Mesenchymal stem cell (in vitro differentiated cells and primary cell): Measurements from ENCODE around the gene MED13L.

ENCODE experiments used
- DNase-seq: peaks from one replicate; pipeline ENCODE4 v3.0.0-alpha.2; 2013
- H2AFZ ChIP-seq: one replicate; pipeline ENCODE4 v1.6.1; 2013; ENCODE audit warnings: low read depth, mild to moderate bottlenecking, control low read depth, inconsistent platforms, low read length, moderate library complexity
- H2AK5ac ChIP-seq: 2 replicates; pipeline ENCODE4 v1.6.1; 2013; ENCODE audit warnings: low read length, moderate library complexity, mild to moderate bottlenecking, inconsistent platforms; ENCODE audit not compliant: severe bottlenecking
- H2BK120ac ChIP-seq: one replicate; pipeline ENCODE4 v1.6.1; 2013; ENCODE audit warnings: low read depth, mild to moderate bottlenecking, inconsistent platforms, low read length, moderate library complexity
- H2BK12ac ChIP-seq, 2 experiments: one replicate each; pipeline ENCODE4 v1.6.1; 2013; ENCODE audit warnings: inconsistent platforms in 2 of 2, low read length in 2 of 2, mild to moderate bottlenecking in 2 of 2, moderate library complexity in 2 of 2, control low read depth in 1 of 2
- H2BK15ac ChIP-seq: one replicate; pipeline ENCODE4 v1.6.1; 2013; ENCODE audit warnings: mild to moderate bottlenecking, low read depth, inconsistent platforms; ENCODE audit not compliant: poor library complexity, severe bottlenecking
- H2BK5ac ChIP-seq: 2 replicates; pipeline ENCODE4 v1.6.1; 2013; ENCODE audit warnings: low read depth, mild to moderate bottlenecking, low read length, control low read depth, inconsistent platforms; ENCODE audit not compliant: poor library complexity, severe bottlenecking
- H3K14ac ChIP-seq, 2 experiments: one replicate each; pipeline ENCODE4 v1.6.1; 2013; ENCODE audit warnings: inconsistent platforms in 2 of 2, low read length in 2 of 2, control low read depth in 1 of 2, mild to moderate bottlenecking in 1 of 2, moderate library complexity in 1 of 2
- H3K18ac ChIP-seq, 2 experiments: one replicate each; pipeline ENCODE4 v1.6.1; 2013; ENCODE audit warnings: inconsistent platforms in 2 of 2, low read length in 2 of 2, control low read depth in 1 of 2, low read depth in 1 of 2, mild to moderate bottlenecking in 1 of 2
- H3K23ac ChIP-seq, 2 experiments: one replicate each; pipeline ENCODE4 v1.6.1; 2013; ENCODE audit warnings: inconsistent platforms in 2 of 2, low read length in 2 of 2, mild to moderate bottlenecking in 2 of 2, moderate library complexity in 2 of 2, control low read depth in 1 of 2
- H3K27ac ChIP-seq: 2 replicates; pipeline ENCODE4 v1.5.1; 2013; ENCODE audit warnings: mild to moderate bottlenecking, moderate library complexity, low read length, control low read depth, inconsistent platforms; ENCODE audit not compliant: poor library complexity, severe bottlenecking
- H3K27me3 ChIP-seq, 2 experiments: 2 replicates each; pipeline versions ENCODE4 v1.6.1 to v1.7.0; 2013; ENCODE audit warnings: low read length in 2 of 2, mild to moderate bottlenecking in 2 of 2, moderate library complexity in 2 of 2, control low read depth in 1 of 2, inconsistent platforms in 1 of 2; ENCODE audit not compliant: control insufficient read depth in 1 of 2, insufficient read depth in 1 of 2
- H3K36me3 ChIP-seq, 2 experiments: 2 replicates each; pipeline versions ENCODE4 v1.6.1 to v1.7.0; 2013; ENCODE audit warnings: low read length in 2 of 2, control low read depth in 1 of 2, inconsistent platforms in 1 of 2, low read depth in 1 of 2, mild to moderate bottlenecking in 1 of 2; ENCODE audit not compliant: insufficient read depth in 2 of 2, control insufficient read depth in 1 of 2
- H3K4ac ChIP-seq, 2 experiments: one replicate each; pipeline ENCODE4 v1.6.1; 2013; ENCODE audit warnings: inconsistent platforms in 2 of 2, low read length in 2 of 2, mild to moderate bottlenecking in 2 of 2, moderate library complexity in 2 of 2, control low read depth in 1 of 2, low read depth in 1 of 2
- H3K4me1 ChIP-seq: 2 replicates; pipeline ENCODE4 v1.6.1; 2013; ENCODE audit warnings: low read depth, low read length, control low read depth; ENCODE audit not compliant: control insufficient read depth, insufficient read depth
- H3K4me2 ChIP-seq: 2 replicates; pipeline ENCODE4 v1.6.1; 2013; ENCODE audit warnings: low read length, mild to moderate bottlenecking, inconsistent platforms; ENCODE audit not compliant: poor library complexity, severe bottlenecking
- H3K4me3 ChIP-seq, 2 experiments: 2 replicates each; pipeline versions ENCODE4 v1.5.1 to v1.7.0; 2013; ENCODE audit warnings: low read length in 2 of 2, mild to moderate bottlenecking in 2 of 2, control low read depth in 1 of 2, low read depth in 1 of 2; ENCODE audit not compliant: insufficient read depth in 1 of 2
- H3K79me1 ChIP-seq: replicated peaks from 2 replicates; pipeline ENCODE4 v1.6.1; 2013; ENCODE audit warnings: mild to moderate bottlenecking, control low read depth, low read length, inconsistent platforms; ENCODE audit not compliant: poor library complexity, severe bottlenecking
- H3K9ac ChIP-seq: 2 replicates; pipeline ENCODE4 v1.7.0; 2013; ENCODE audit warnings: mild to moderate bottlenecking, low read length, moderate library complexity
- H3K9me3 ChIP-seq: 2 replicates; pipeline ENCODE4 v1.7.0; 2013; ENCODE audit warnings: mild to moderate bottlenecking, low read length; ENCODE audit not compliant: control insufficient read depth
- H4K8ac ChIP-seq: one replicate; pipeline ENCODE4 v1.6.1; 2013; ENCODE audit warnings: inconsistent platforms, mild to moderate bottlenecking, low read length, moderate library complexity
- H4K91ac ChIP-seq: one replicate; pipeline ENCODE4 v1.6.1; 2013; ENCODE audit warnings: mild to moderate bottlenecking, low read length, inconsistent platforms
- WGBS: methylation state at CpG from one replicate; pipeline ENCODE4 v1.1.7; 2013; ENCODE audit warnings: mixed read lengths; 5-methylcytosine and 5-hydroxymethylcytosine counted together

Gene MED13L

DNA sequence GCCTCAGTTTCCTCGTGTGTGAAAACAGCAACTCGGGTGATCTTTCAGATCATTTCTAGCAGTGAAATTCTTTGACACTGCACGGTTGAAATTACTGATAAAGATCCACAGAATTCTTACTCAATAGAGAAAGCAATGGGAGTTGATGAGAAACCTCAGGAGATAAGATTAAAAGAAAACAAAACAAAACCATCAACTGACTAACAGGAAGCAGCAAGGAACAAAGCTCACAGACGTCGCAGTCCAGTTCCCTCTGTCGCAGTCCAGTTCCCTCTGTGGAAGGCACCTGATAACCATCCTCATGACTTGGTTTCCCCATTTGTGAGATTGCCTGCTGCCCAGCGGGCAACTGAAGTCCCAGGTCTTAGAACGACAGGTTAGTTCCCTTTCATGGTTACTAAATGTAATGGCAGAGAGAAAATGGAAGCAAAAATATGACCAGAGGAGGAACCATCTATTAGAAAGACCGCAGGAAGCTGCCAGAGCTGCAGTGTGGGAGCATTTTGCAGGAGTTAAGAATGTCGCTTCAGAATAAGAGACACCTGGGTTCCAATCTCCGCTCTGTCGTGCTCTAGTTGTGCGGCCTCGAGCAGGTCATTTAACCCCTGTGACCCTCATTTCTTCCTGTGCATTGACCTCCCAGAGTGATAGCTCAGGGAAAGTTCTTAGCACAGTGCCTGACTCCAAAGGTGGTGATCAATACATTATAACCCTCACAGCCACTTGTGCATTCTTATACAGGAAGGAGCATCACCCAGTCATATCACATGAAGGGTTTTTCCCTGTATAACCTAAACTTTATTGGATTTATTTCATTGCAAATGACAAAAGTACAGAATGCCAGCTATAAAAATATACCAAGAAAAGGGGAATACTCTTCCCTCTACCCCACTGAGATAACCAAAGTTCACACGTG, 5.1 kb upstream of the MED13L start:
- H2AK5ac ChIP-seq = no peak overlapping the region
- H3K27ac ChIP-seq = no peak overlapping the region
- no peak for DNase-seq
- H3K4me1 ChIP-seq = peaks cover 10% of the 10 kb centered on the region
- H3K14ac ChIP-seq = peak overlapping the region in 1 of 2 experiments; percentile 57
- no peak overlapping the region for H3K23ac ChIP-seq
- H3K4ac ChIP-seq = peak overlapping the region in 1 of 2 experiments; percentile 22
- H2AFZ ChIP-seq = no peak overlapping the region
- no peaks in the 10 kb centered on the region for H3K79me1 ChIP-seq
- no peaks in the 10 kb centered on the region for H3K27me3 ChIP-seq
- no peaks in the 10 kb centered on the region for H3K36me3 ChIP-seq
- no peak overlapping the region for H3K9ac ChIP-seq
- no peak overlapping the region for H2BK15ac ChIP-seq
- no peak overlapping the region for H3K4me3 ChIP-seq
- H3K9me3 ChIP-seq = no peaks in the 10 kb centered on the region
- peak overlapping the region; percentile 23 to 67 for H3K18ac ChIP-seq
- no peak overlapping the region for H2BK120ac ChIP-seq
- 61% methylated on average over 14 of the region's 15 CpGs for WGBS
- peak overlapping the region; percentile 8 for H3K4me2 ChIP-seq
- H2BK12ac ChIP-seq = no peak overlapping the region
- H4K8ac ChIP-seq = peak overlapping the region; percentile 33
- H2BK5ac ChIP-seq = no peak overlapping the region
- peak overlapping the region; percentile 9 for H4K91ac ChIP-seq

DNA sequence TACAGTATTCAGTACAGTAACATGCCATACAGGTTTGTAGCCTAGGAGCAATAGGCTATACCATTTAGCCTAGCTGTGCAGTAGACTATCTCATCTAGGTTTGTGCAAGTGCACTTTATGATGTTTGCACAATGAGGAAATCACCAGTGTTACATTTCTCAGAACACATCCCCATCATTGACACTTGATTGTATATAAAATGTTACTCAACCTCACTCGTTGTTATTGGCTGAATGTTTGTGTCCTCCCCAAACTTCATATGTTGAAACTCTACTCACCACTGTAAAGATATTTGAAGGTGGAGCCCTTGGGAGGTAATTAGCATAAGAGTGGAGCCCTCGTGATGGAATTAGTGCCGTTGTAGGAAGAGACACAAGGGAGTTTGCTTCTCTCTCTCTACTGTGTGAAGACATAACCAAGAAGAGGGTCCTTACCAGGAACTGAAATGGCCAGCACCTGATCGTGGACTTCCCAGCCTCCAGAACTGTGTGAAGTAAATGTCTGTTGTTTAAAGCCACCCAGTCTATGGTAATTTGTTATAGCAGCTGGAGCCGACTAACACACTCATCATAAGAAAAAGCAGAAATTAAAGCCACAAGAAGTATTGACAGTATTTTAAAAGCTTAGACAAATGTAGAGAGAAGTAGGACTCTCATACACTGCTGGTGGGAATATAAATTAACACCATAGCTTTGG, 3.2 kb upstream of the MED13L start:
- Histone ChIP-seq H3K4me1 (peaks cover 10% of the 10 kb centered on the region), H2BK12ac (no peak overlapping the region), H3K9ac (no peak overlapping the region), H3K79me1 (no peaks in the 10 kb centered on the region), H3K27me3 (no peaks in the 10 kb centered on the region), H3K23ac (no peak overlapping the region), H3K18ac (no peak overlapping the region), H3K4ac (no peak overlapping the region), H2BK5ac (no peak overlapping the region), H2BK15ac (no peak overlapping the region), H2AK5ac (no peak overlapping the region), H4K91ac (no peak overlapping the region), H2AFZ (no peak overlapping the region), H3K9me3 (no peaks in the 10 kb centered on the region), H3K27ac (no peak overlapping the region), H2BK120ac (no peak overlapping the region), H3K4me2 (no peak overlapping the region), H3K14ac (no peak overlapping the region), H3K36me3 (no peaks in the 10 kb centered on the region), H3K4me3 (no peak overlapping the region), H4K8ac (no peak overlapping the region)
- no peak for DNase-seq
- WGBS = 90% methylated on average over 3 of the region's 5 CpGs

GRCh38 chr12:116278667-116279066, 1.2 kb upstream of the MED13L start:
- no peak overlapping the region for H3K4me2 ChIP-seq
- H2AFZ ChIP-seq = no peak overlapping the region
- H3K27ac ChIP-seq = no peak overlapping the region
- no peaks in the 10 kb centered on the region for H3K27me3 ChIP-seq
- H3K4me1 ChIP-seq = peaks cover 10% of the 10 kb centered on the region
- H3K4ac ChIP-seq = no peak overlapping the region
- H3K18ac ChIP-seq = peak overlapping the region in 1 of 2 experiments; percentile 86
- WGBS = 89% methylated on average over 5 of the region's 10 CpGs
- H3K9me3 ChIP-seq = no peaks in the 10 kb centered on the region
- no peaks in the 10 kb centered on the region for H3K36me3 ChIP-seq
- no peak overlapping the region for H2BK12ac ChIP-seq
- H3K14ac ChIP-seq = no peak overlapping the region
- H2AK5ac ChIP-seq = peak overlapping the region; percentile 12
- H3K79me1 ChIP-seq = no peaks in the 10 kb centered on the region
- H3K9ac ChIP-seq = peak overlapping the region; percentile 87
- H4K91ac ChIP-seq = no peak overlapping the region
- no peak for DNase-seq
- peak overlapping the region; percentile 49 for H4K8ac ChIP-seq
- no peak overlapping the region for H2BK15ac ChIP-seq
- H3K23ac ChIP-seq = no peak overlapping the region
- no peak overlapping the region for H2BK120ac ChIP-seq
- H3K4me3 ChIP-seq = peak overlapping the region in 1 of 2 experiments; percentile 77
- no peak overlapping the region for H2BK5ac ChIP-seq

GRCh38 chr12:116278279-116278626, 760 bp upstream of the MED13L start:
- Histone ChIP-seq H3K4me1 (peaks cover 10% of the 10 kb centered on the region), H3K14ac (no peak overlapping the region)

More at GRCh38 chr12:116278279-116278626, 760 bp upstream of the MED13L start:
- H3K4me2 ChIP-seq = peak overlapping the region; percentile 86
- no peaks in the 10 kb centered on the region for H3K27me3 ChIP-seq
- peak overlapping the region; percentile 75 to 77 for H3K4me3 ChIP-seq
- 68% methylated on average over 8 of the region's 8 CpGs for WGBS
- H2BK12ac ChIP-seq = peak overlapping the region in 1 of 2 experiments; percentile 87
- H3K18ac ChIP-seq = peak overlapping the region; percentile 86 to 92
- no peak overlapping the region for H3K27ac ChIP-seq
- no peak for DNase-seq
- H2BK15ac ChIP-seq = peak overlapping the region; percentile 97
- no peaks in the 10 kb centered on the region for H3K9me3 ChIP-seq
- peak overlapping the region in 1 of 2 experiments; percentile 75 for H3K4ac ChIP-seq
- H3K79me1 ChIP-seq = no peaks in the 10 kb centered on the region
- H2AFZ ChIP-seq = peak overlapping the region; percentile 80
- H2BK120ac ChIP-seq = peak overlapping the region; percentile 98
- H2BK5ac ChIP-seq = no peak overlapping the region
- H3K36me3 ChIP-seq = no peaks in the 10 kb centered on the region
- peak overlapping the region; percentile 87 for H3K9ac ChIP-seq
- H2AK5ac ChIP-seq = peak overlapping the region; percentile 20
- H3K23ac ChIP-seq = no peak overlapping the region
- H4K91ac ChIP-seq = no peak overlapping the region
- peak overlapping the region; percentile 78 for H4K8ac ChIP-seq
